Measurements from ENCODE around the gene IGSF9B.

The IGSF9B gene

DNA sequence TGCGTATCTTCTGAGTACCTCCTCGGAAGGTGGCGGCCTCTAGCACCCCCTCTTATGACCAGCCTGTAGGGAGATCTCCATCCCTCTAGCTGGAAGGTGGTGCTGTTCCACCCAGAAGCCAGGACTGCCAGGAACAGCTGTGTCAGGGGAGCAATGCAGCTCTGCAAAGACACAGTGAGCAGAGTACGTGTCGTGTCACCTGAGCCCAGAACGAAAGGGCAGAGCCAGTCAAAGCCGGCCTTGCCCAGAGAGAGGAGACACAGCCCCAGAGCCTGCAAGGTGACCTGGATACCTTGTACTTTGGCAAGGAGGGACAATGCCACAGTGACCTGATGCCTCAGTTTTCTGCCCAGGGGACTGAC lies 18.7 kb upstream of the IGSF9B start:
- H4K8ac ChIP-seq (ENCODE audit: low read depth, low read length) = no peak overlapping the region
- no peak overlapping the region for H3K27ac ChIP-seq (replicated peaks; ENCODE audit: low read length)
- H2AFZ ChIP-seq (ENCODE audit: low read length) = no peak overlapping the region
- no peak overlapping the region for H2BK15ac ChIP-seq (ENCODE audit: low read length)
- no peak overlapping the region for H3K4me3 ChIP-seq (ENCODE audit: low read length in 2 of 2)
- H3K18ac ChIP-seq (ENCODE audit: low read length) = peak overlapping the region; percentile 41
- H3K23ac ChIP-seq (ENCODE audit: low read depth, low read length, poor library complexity) = peak overlapping the region; percentile 83
- H3K36me3 ChIP-seq (replicated peaks in 1 of 2; ENCODE audit: control insufficient read depth in 2 of 2, insufficient read depth in 2 of 2, low read length in 2 of 2) = no peaks in the 10 kb centered on the region
- no peak overlapping the region for H3K4ac ChIP-seq (ENCODE audit: low read length)
- no peak overlapping the region for H3K4me2 ChIP-seq (ENCODE audit: insufficient read depth, low read length, poor library complexity, severe bottlenecking)
- peaks cover 0 to 85% (median 0%) of the 10 kb centered on the region in 3 experiments for H3K27me3 ChIP-seq (ENCODE audit: control insufficient read depth in 3 of 3, insufficient read depth in 3 of 3, low read depth in 1 of 3, low read length in 3 of 3)
- no peak overlapping the region for H3K14ac ChIP-seq (ENCODE audit: low read length)
- H3K79me1 ChIP-seq (ENCODE audit: low read depth, low read length) = no peaks in the 10 kb centered on the region
- WGBS, 2 donors (ENCODE audit: extremely low coverage in 2 of 2, insufficient read length in 2 of 2, insufficient replicate concordance in 1 of 2) = no CpG with 5 or more reads among the region's 7 CpGs
- H3K9ac ChIP-seq (ENCODE audit: low read depth, low read length, poor library complexity) = no peak overlapping the region
- no peaks in the 10 kb centered on the region for H3K4me1 ChIP-seq (ENCODE audit: control insufficient read depth in 2 of 2, insufficient read depth in 1 of 2, low read depth in 1 of 2, low read length in 2 of 2)
- no peak overlapping the region for H4K91ac ChIP-seq (ENCODE audit: low read depth, low read length, poor library complexity)
- peak overlapping the region; percentile 47 for H2AK5ac ChIP-seq (ENCODE audit: low read depth, low read length)
- H2BK5ac ChIP-seq (ENCODE audit: low read length) = no peak overlapping the region
- no peak overlapping the region for H2BK12ac ChIP-seq (ENCODE audit: low read length)
- H2BK120ac ChIP-seq (ENCODE audit: low read depth, low read length) = no peak overlapping the region
- peaks cover 0 to 1% of the 10 kb centered on the region in 2 donors for H3K9me3 ChIP-seq (replicated peaks in 1 of 2; ENCODE audit: control insufficient read depth in 2 of 2, insufficient read depth in 1 of 2, low read depth in 1 of 2, low read length in 2 of 2)
- DNase-seq (ENCODE audit: low spot score) = no peak

DNA sequence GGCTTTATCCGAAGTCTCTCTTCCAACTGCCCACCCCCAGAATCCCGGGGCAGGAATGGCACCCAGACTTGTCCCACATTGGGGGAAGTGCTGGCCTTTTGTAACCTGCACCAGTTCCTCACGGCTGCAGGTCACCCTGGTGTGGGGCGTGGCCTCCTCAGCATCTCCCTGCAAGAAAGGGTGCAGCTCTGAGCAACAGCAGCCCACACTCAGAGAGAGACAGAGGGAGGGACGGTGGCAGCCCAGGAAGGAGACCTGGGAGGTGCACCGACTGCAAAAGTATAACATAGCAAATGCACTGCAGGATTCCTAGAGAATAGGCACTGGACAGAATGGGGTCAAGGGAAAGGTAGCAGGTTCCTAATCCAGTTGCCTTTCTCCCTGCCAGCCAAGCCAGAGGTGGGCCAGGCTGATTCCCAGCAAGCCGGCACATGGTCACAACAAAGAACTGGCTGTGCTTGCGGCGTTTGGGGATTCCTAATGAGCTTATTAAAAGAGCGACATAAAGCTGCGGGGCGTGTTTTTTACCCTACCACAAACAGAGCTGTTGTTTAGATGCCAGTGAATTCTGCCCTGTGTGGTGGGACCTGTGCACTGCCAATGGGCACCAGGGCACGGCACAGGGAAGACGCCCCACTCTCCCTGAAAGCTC lies 18.2 kb upstream of the IGSF9B start:
- no peak overlapping the region for H2BK120ac ChIP-seq (ENCODE audit: low read depth, low read length)
- no peak overlapping the region for H2AFZ ChIP-seq (ENCODE audit: low read length)
- no peak overlapping the region for H3K4me3 ChIP-seq (ENCODE audit: low read length in 2 of 2)
- H3K9ac ChIP-seq (ENCODE audit: low read depth, low read length, poor library complexity) = no peak overlapping the region
- peak overlapping the region; percentile 41 for H3K18ac ChIP-seq (ENCODE audit: low read length)
- H3K27ac ChIP-seq (replicated peaks; ENCODE audit: low read length) = no peak overlapping the region
- no peak overlapping the region for H4K91ac ChIP-seq (ENCODE audit: low read depth, low read length, poor library complexity)
- DNase-seq (ENCODE audit: low spot score) = no peak
- no peak overlapping the region for H2AK5ac ChIP-seq (ENCODE audit: low read depth, low read length)
- H2BK12ac ChIP-seq (ENCODE audit: low read length) = no peak overlapping the region
- no peak overlapping the region for H3K4ac ChIP-seq (ENCODE audit: low read length)
- no peaks in the 10 kb centered on the region for H3K4me1 ChIP-seq (ENCODE audit: control insufficient read depth in 2 of 2, insufficient read depth in 1 of 2, low read depth in 1 of 2, low read length in 2 of 2)
- H3K79me1 ChIP-seq (ENCODE audit: low read depth, low read length) = no peaks in the 10 kb centered on the region
- no peak overlapping the region for H3K4me2 ChIP-seq (ENCODE audit: insufficient read depth, low read length, poor library complexity, severe bottlenecking)
- no peak overlapping the region for H2BK5ac ChIP-seq (ENCODE audit: low read length)
- H3K23ac ChIP-seq (ENCODE audit: low read depth, low read length, poor library complexity) = no peak overlapping the region
- no peak overlapping the region for H4K8ac ChIP-seq (ENCODE audit: low read depth, low read length)
- no CpG with 5 or more reads among the region's 14 CpGs for WGBS, 2 donors (ENCODE audit: extremely low coverage in 2 of 2, insufficient read length in 2 of 2, insufficient replicate concordance in 1 of 2)
- peaks cover 0 to 90% (median 0%) of the 10 kb centered on the region in 3 experiments for H3K27me3 ChIP-seq (ENCODE audit: control insufficient read depth in 3 of 3, insufficient read depth in 3 of 3, low read depth in 1 of 3, low read length in 3 of 3)
- H3K14ac ChIP-seq (ENCODE audit: low read length) = no peak overlapping the region
- H3K9me3 ChIP-seq (replicated peaks in 1 of 2; ENCODE audit: control insufficient read depth in 2 of 2, insufficient read depth in 1 of 2, low read depth in 1 of 2, low read length in 2 of 2) = peaks cover 0 to 1% of the 10 kb centered on the region in 2 donors
- H3K36me3 ChIP-seq (replicated peaks in 1 of 2; ENCODE audit: control insufficient read depth in 2 of 2, insufficient read depth in 2 of 2, low read length in 2 of 2) = no peaks in the 10 kb centered on the region
- no peak overlapping the region for H2BK15ac ChIP-seq (ENCODE audit: low read length)

DNA sequence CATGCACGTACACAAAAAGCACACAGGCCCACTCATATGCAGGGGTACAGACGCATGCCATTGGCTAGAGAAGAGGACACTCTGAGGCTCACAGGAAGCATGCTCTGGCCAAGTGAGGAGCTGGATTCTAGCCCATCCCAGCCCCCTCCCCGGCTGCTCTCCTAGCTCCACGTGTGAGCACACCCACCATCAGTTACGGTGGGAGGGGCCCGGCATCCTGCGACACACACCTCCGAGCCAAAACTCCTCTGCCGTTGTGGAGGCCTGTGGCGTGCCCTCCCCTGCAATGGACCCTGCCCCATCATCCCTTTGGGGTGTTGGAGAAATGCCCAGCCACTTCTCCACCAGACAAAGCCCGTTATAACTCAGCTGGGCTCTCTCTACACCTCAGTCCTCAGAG lies 15.1 kb upstream of the IGSF9B start:
- WGBS, 2 donors (ENCODE audit: extremely low coverage in 2 of 2, insufficient read length in 2 of 2, insufficient replicate concordance in 1 of 2) = no CpG with 5 or more reads among the region's 11 CpGs
- Histone ChIP-seq H3K4ac (ENCODE audit: low read length) (no peak overlapping the region), H3K4me2 (ENCODE audit: insufficient read depth, low read length, poor library complexity, severe bottlenecking) (no peak overlapping the region), H2BK5ac (ENCODE audit: low read length) (no peak overlapping the region), H4K8ac (ENCODE audit: low read depth, low read length) (no peak overlapping the region), H3K4me1 (ENCODE audit: control insufficient read depth in 2 of 2, insufficient read depth in 1 of 2, low read depth in 1 of 2, low read length in 2 of 2) (peaks cover 0 to 6% of the 10 kb centered on the region in 2 donors), H3K14ac (ENCODE audit: low read length) (no peak overlapping the region), H3K18ac (ENCODE audit: low read length) (no peak overlapping the region), H3K36me3 (replicated peaks in 1 of 2; ENCODE audit: control insufficient read depth in 2 of 2, insufficient read depth in 2 of 2, low read length in 2 of 2) (no peaks in the 10 kb centered on the region), H2BK120ac (ENCODE audit: low read depth, low read length) (no peak overlapping the region), H4K91ac (ENCODE audit: low read depth, low read length, poor library complexity) (no peak overlapping the region), H3K9ac (ENCODE audit: low read depth, low read length, poor library complexity) (no peak overlapping the region), H3K4me3 (ENCODE audit: low read length in 2 of 2) (peak overlapping the region in 1 of 2 donors; percentile 7), H2BK15ac (ENCODE audit: low read length) (no peak overlapping the region), H2AK5ac (ENCODE audit: low read depth, low read length) (no peak overlapping the region), H2BK12ac (ENCODE audit: low read length) (no peak overlapping the region), H3K9me3 (replicated peaks in 1 of 2; ENCODE audit: control insufficient read depth in 2 of 2, insufficient read depth in 1 of 2, low read depth in 1 of 2, low read length in 2 of 2) (peaks cover 0 to 1% of the 10 kb centered on the region in 2 donors), H3K79me1 (ENCODE audit: low read depth, low read length) (peaks cover 1% of the 10 kb centered on the region), H3K23ac (ENCODE audit: low read depth, low read length, poor library complexity) (no peak overlapping the region), H3K27me3 (ENCODE audit: control insufficient read depth in 3 of 3, insufficient read depth in 3 of 3, low read depth in 1 of 3, low read length in 3 of 3) (peaks cover 0 to 83% (median 5%) of the 10 kb centered on the region in 3 experiments), H3K27ac (replicated peaks; ENCODE audit: low read length) (no peak overlapping the region), H2AFZ (ENCODE audit: low read length) (no peak overlapping the region)
- DNase-seq (ENCODE audit: low spot score) = no peak

DNA sequence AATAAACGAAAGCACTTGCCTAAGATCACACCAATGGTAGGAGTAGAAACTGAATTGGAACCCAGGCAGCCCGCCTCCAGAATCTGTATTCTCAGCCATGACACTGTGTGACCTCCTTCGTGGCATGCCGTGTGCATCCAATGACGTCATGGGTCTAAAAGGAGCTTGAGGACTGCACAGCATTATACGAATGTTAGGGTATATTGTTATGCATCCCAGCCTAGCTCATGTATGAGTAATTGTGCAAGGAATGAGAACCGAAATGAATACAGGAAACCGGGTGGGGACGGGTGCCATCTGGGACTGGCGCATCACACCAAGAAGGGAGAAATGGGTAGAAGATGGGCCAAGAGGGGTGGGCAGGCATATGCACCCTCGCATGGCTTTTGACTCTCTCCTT lies 12.3 kb upstream of the IGSF9B start:
- peaks cover 12 to 24% of the 10 kb centered on the region in 2 donors for H3K4me1 ChIP-seq (ENCODE audit: control insufficient read depth in 2 of 2, insufficient read depth in 1 of 2, low read depth in 1 of 2, low read length in 2 of 2)
- no peak overlapping the region for H3K9ac ChIP-seq (ENCODE audit: low read depth, low read length, poor library complexity)
- no peak overlapping the region for H2AK5ac ChIP-seq (ENCODE audit: low read depth, low read length)
- H2AFZ ChIP-seq (ENCODE audit: low read length) = no peak overlapping the region
- no peak overlapping the region for H4K8ac ChIP-seq (ENCODE audit: low read depth, low read length)
- H3K27me3 ChIP-seq (ENCODE audit: control insufficient read depth in 3 of 3, insufficient read depth in 3 of 3, low read depth in 1 of 3, low read length in 3 of 3) = peaks cover 0 to 61% (median 6%) of the 10 kb centered on the region in 3 experiments
- no peak overlapping the region for H2BK15ac ChIP-seq (ENCODE audit: low read length)
- no peak overlapping the region for H3K4me2 ChIP-seq (ENCODE audit: insufficient read depth, low read length, poor library complexity, severe bottlenecking)
- H3K4me3 ChIP-seq (ENCODE audit: low read length in 2 of 2) = no peak overlapping the region
- no CpG with 5 or more reads among the region's 11 CpGs for WGBS, 2 donors (ENCODE audit: extremely low coverage in 2 of 2, insufficient read length in 2 of 2, insufficient replicate concordance in 1 of 2)
- no peak overlapping the region for H2BK5ac ChIP-seq (ENCODE audit: low read length)
- H2BK12ac ChIP-seq (ENCODE audit: low read length) = no peak overlapping the region
- H3K79me1 ChIP-seq (ENCODE audit: low read depth, low read length) = peaks cover 2% of the 10 kb centered on the region
- H3K27ac ChIP-seq (replicated peaks; ENCODE audit: low read length) = no peak overlapping the region
- no peak overlapping the region for H2BK120ac ChIP-seq (ENCODE audit: low read depth, low read length)
- peaks cover 0 to 1% of the 10 kb centered on the region in 2 donors for H3K9me3 ChIP-seq (replicated peaks in 1 of 2; ENCODE audit: control insufficient read depth in 2 of 2, insufficient read depth in 1 of 2, low read depth in 1 of 2, low read length in 2 of 2)
- H4K91ac ChIP-seq (ENCODE audit: low read depth, low read length, poor library complexity) = no peak overlapping the region
- H3K36me3 ChIP-seq (replicated peaks in 1 of 2; ENCODE audit: control insufficient read depth in 2 of 2, insufficient read depth in 2 of 2, low read length in 2 of 2) = no peaks in the 10 kb centered on the region
- no peak overlapping the region for H3K14ac ChIP-seq (ENCODE audit: low read length)
- no peak overlapping the region for H3K4ac ChIP-seq (ENCODE audit: low read length)
- H3K23ac ChIP-seq (ENCODE audit: low read depth, low read length, poor library complexity) = no peak overlapping the region
- no peak overlapping the region for H3K18ac ChIP-seq (ENCODE audit: low read length)
- DNase-seq (ENCODE audit: low spot score) = no peak
